ENCODE data around the gene RSPO4.

Gene RSPO4

DNA sequence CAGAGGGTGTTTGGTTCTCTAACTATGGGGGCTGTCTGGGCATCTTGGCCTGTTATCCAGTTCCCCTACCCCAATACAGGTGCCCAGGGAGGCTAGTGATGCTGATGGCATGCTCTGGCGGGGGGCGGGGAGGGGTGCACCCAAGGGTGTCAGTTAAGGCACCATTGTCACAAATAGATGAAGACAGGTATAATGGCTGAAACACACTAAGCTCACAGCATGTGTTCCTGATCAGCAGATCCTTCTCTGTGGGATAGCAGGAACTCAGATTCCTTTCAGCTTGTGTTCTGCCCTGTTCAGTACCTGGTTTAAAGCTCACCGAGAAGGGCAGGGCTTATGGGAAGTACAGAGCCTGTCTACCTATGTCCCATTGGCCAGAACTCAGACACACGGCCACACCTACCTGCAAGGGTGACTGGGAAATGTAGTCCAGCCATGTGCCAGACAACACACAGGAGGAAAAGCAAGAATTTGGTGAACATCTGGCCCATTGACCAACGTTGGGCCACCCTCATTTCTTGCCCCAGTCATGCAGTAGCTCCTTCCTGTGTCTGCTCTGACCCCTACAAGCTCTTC lies 3.4 kb upstream of the RSPO4 start:
- no peak overlapping the region for H3K9ac ChIP-seq (ENCODE audit: low read depth in 1 of 2, low read length in 2 of 2)
- no peaks in the 10 kb centered on the region for H3K4me1 ChIP-seq (ENCODE audit: control insufficient read depth in 2 of 2, insufficient read depth in 2 of 2, low read length in 2 of 2)
- peaks cover 26 to 28% of the 10 kb centered on the region in 2 donors for H3K27me3 ChIP-seq (ENCODE audit: control insufficient read depth in 2 of 2, insufficient read depth in 2 of 2, low read length in 2 of 2)
- H3K9me3 ChIP-seq (ENCODE audit: control insufficient read depth in 2 of 2, low read length in 2 of 2): no peaks in the 10 kb centered on the region
- H3K27ac ChIP-seq (ENCODE audit: low read depth in 2 of 2, low read length in 2 of 2): no peak overlapping the region
- no peak overlapping the region for H3K4me3 ChIP-seq (ENCODE audit: low read length in 2 of 2)
- H3K36me3 ChIP-seq (ENCODE audit: control insufficient read depth in 2 of 2, insufficient read depth in 2 of 2, low read length in 2 of 2): no peaks in the 10 kb centered on the region

- no peaks in the 10 kb centered on the region for H3K9me3 ChIP-seq (ENCODE audit: control insufficient read depth in 2 of 2, low read length in 2 of 2)
- no peaks in the 10 kb centered on the region for H3K4me1 ChIP-seq (ENCODE audit: control insufficient read depth in 2 of 2, insufficient read depth in 2 of 2, low read length in 2 of 2)
- no peak overlapping the region for H3K4me3 ChIP-seq (ENCODE audit: low read length in 2 of 2)
- H3K27ac ChIP-seq (ENCODE audit: low read depth in 2 of 2, low read length in 2 of 2): no peak overlapping the region
- no peaks in the 10 kb centered on the region for H3K36me3 ChIP-seq (ENCODE audit: control insufficient read depth in 2 of 2, insufficient read depth in 2 of 2, low read length in 2 of 2)
- peaks cover 24 to 28% of the 10 kb centered on the region in 2 donors for H3K27me3 ChIP-seq (ENCODE audit: control insufficient read depth in 2 of 2, insufficient read depth in 2 of 2, low read length in 2 of 2)
- no peak overlapping the region for H3K9ac ChIP-seq (ENCODE audit: low read depth in 1 of 2, low read length in 2 of 2)
Observed at GRCh38 chr20:1003920-1004697, 2.0 kb upstream of the RSPO4 start.

DNA sequence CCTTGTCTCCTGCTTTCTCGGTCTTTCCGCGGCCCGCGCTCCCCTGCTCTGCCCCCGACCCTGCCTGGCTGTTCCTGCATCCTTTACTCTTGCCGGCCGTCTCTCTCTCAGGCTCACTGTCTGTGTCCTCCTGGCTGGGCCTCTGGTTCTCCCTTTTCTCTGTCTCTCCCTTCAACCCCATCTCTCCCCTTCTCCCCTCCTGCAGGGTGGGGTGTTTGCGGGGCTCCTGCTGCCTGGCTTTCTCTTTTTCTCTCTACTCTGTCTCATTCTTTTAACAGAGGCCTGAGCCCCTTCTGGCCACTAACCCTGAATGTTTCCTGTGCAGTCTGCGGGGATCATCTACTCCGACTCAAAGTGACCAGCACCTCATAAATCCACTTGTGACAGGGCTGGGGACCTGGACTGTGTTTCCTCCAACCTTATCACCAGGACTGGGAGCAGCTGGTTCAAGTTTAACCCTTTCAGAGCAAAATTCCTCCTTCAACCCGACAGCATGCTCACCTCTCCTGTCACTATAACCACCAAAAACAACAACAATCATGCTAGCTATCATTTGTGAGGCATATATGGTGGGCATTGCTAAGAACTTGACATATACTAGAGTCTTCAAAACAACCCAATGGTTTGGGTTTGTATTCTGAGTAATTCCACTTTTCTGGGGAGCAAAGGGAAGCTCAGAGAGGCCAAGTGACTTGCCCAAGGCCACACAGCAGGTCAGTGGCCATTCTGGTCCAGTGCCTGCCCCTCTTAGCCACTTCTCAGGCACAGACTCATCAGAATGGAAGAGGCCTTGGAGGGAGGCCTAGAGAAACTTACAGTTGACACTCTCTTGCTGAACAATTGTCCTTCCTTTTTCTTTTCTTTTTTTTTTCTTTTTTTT lies 811 bp upstream of the RSPO4 start:
- Histone ChIP-seq H3K27me3 (ENCODE audit: control insufficient read depth in 2 of 2, insufficient read depth in 2 of 2, low read length in 2 of 2) (peaks cover 26 to 28% of the 10 kb centered on the region in 2 donors), H3K9ac (ENCODE audit: low read depth in 1 of 2, low read length in 2 of 2) (no peak overlapping the region), H3K27ac (ENCODE audit: low read depth in 2 of 2, low read length in 2 of 2) (no peak overlapping the region), H3K4me3 (ENCODE audit: low read length in 2 of 2) (no peak overlapping the region), H3K9me3 (ENCODE audit: control insufficient read depth in 2 of 2, low read length in 2 of 2) (no peaks in the 10 kb centered on the region), H3K4me1 (ENCODE audit: control insufficient read depth in 2 of 2, insufficient read depth in 2 of 2, low read length in 2 of 2) (no peaks in the 10 kb centered on the region), H3K36me3 (ENCODE audit: control insufficient read depth in 2 of 2, insufficient read depth in 2 of 2, low read length in 2 of 2) (no peaks in the 10 kb centered on the region)

GRCh38 chr20:1001116-1001515 lies 995 bp downstream of the RSPO4 start:
- Histone ChIP-seq H3K36me3 (ENCODE audit: control insufficient read depth in 2 of 2, insufficient read depth in 2 of 2, low read length in 2 of 2) (no peaks in the 10 kb centered on the region), H3K9ac (ENCODE audit: low read depth in 1 of 2, low read length in 2 of 2) (no peak overlapping the region), H3K27me3 (ENCODE audit: control insufficient read depth in 2 of 2, insufficient read depth in 2 of 2, low read length in 2 of 2) (peaks cover 26 to 28% of the 10 kb centered on the region in 2 donors), H3K27ac (ENCODE audit: low read depth in 2 of 2, low read length in 2 of 2) (no peak overlapping the region), H3K9me3 (ENCODE audit: control insufficient read depth in 2 of 2, low read length in 2 of 2) (no peaks in the 10 kb centered on the region), H3K4me3 (ENCODE audit: low read length in 2 of 2) (no peak overlapping the region), H3K4me1 (ENCODE audit: control insufficient read depth in 2 of 2, insufficient read depth in 2 of 2, low read length in 2 of 2) (no peaks in the 10 kb centered on the region)

- H3K36me3 ChIP-seq (ENCODE audit: control insufficient read depth in 2 of 2, insufficient read depth in 2 of 2, low read length in 2 of 2): no peaks in the 10 kb centered on the region
- H3K27me3 ChIP-seq (ENCODE audit: control insufficient read depth in 2 of 2, insufficient read depth in 2 of 2, low read length in 2 of 2): peaks cover 23 to 25% of the 10 kb centered on the region in 2 donors
- H3K9me3 ChIP-seq (ENCODE audit: control insufficient read depth in 2 of 2, low read length in 2 of 2): no peaks in the 10 kb centered on the region
- H3K4me3 ChIP-seq (ENCODE audit: low read length in 2 of 2): no peak overlapping the region
- H3K9ac ChIP-seq (ENCODE audit: low read depth in 1 of 2, low read length in 2 of 2): no peak overlapping the region
- no peak overlapping the region for H3K27ac ChIP-seq (ENCODE audit: low read depth in 2 of 2, low read length in 2 of 2)
- H3K4me1 ChIP-seq (ENCODE audit: control insufficient read depth in 2 of 2, insufficient read depth in 2 of 2, low read length in 2 of 2): no peaks in the 10 kb centered on the region
Observed at GRCh38 chr20:998231-998830, 3.8 kb downstream of the RSPO4 start.

GRCh38 chr20:997486-997885 lies 4.6 kb downstream of the RSPO4 start:
- Histone ChIP-seq H3K9me3 (ENCODE audit: control insufficient read depth in 2 of 2, low read length in 2 of 2) (no peaks in the 10 kb centered on the region), H3K27me3 (ENCODE audit: control insufficient read depth in 2 of 2, insufficient read depth in 2 of 2, low read length in 2 of 2) (peaks cover 15 to 17% of the 10 kb centered on the region in 2 donors), H3K4me3 (ENCODE audit: low read length in 2 of 2) (no peak overlapping the region), H3K9ac (ENCODE audit: low read depth in 1 of 2, low read length in 2 of 2) (no peak overlapping the region), H3K27ac (ENCODE audit: low read depth in 2 of 2, low read length in 2 of 2) (no peak overlapping the region), H3K36me3 (ENCODE audit: control insufficient read depth in 2 of 2, insufficient read depth in 2 of 2, low read length in 2 of 2) (no peaks in the 10 kb centered on the region), H3K4me1 (ENCODE audit: control insufficient read depth in 2 of 2, insufficient read depth in 2 of 2, low read length in 2 of 2) (no peaks in the 10 kb centered on the region)

DNA sequence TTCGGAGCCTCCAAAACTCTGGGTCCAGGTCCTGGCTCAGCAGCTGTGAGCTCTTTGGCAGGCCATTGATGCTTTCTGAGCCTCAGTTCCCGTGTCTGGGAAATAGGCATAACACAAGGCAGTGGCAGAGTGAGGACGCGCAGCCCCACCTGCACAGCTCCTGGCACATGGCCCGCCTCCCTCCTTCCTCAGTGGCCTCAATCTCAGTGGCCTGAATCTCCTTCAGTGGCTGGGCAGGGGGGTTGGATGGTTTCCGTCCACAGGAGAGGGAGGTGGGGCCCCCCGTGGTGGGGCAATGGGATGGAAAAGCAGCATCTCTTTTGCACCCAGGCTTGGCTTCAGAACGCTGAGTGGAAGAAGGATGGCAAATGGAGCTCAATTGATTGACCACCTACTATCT lies 5.1 kb downstream of the RSPO4 start:
- H3K4me1 ChIP-seq (ENCODE audit: control insufficient read depth in 2 of 2, insufficient read depth in 2 of 2, low read length in 2 of 2): no peaks in the 10 kb centered on the region
- no peak overlapping the region for H3K27ac ChIP-seq (ENCODE audit: low read depth in 2 of 2, low read length in 2 of 2)
- H3K9ac ChIP-seq (ENCODE audit: low read depth in 1 of 2, low read length in 2 of 2): no peak overlapping the region
- H3K9me3 ChIP-seq (ENCODE audit: control insufficient read depth in 2 of 2, low read length in 2 of 2): no peaks in the 10 kb centered on the region
- peaks cover 13 to 15% of the 10 kb centered on the region in 2 donors for H3K27me3 ChIP-seq (ENCODE audit: control insufficient read depth in 2 of 2, insufficient read depth in 2 of 2, low read length in 2 of 2)
- no peak overlapping the region for H3K4me3 ChIP-seq (ENCODE audit: low read length in 2 of 2)
- H3K36me3 ChIP-seq (ENCODE audit: control insufficient read depth in 2 of 2, insufficient read depth in 2 of 2, low read length in 2 of 2): no peaks in the 10 kb centered on the region

GRCh38 chr20:995170-995569 lies 6.9 kb downstream of the RSPO4 start:
- no peaks in the 10 kb centered on the region for H3K9me3 ChIP-seq (ENCODE audit: control insufficient read depth in 2 of 2, low read length in 2 of 2)
- no peak overlapping the region for H3K27ac ChIP-seq (ENCODE audit: low read depth in 2 of 2, low read length in 2 of 2)
- no peaks in the 10 kb centered on the region for H3K4me1 ChIP-seq (ENCODE audit: control insufficient read depth in 2 of 2, insufficient read depth in 2 of 2, low read length in 2 of 2)
- H3K27me3 ChIP-seq (ENCODE audit: control insufficient read depth in 2 of 2, insufficient read depth in 2 of 2, low read length in 2 of 2): peaks cover 0 to 4% of the 10 kb centered on the region in 2 donors
- no peak overlapping the region for H3K4me3 ChIP-seq (ENCODE audit: low read length in 2 of 2)
- H3K36me3 ChIP-seq (ENCODE audit: control insufficient read depth in 2 of 2, insufficient read depth in 2 of 2, low read length in 2 of 2): no peaks in the 10 kb centered on the region
- no peak overlapping the region for H3K9ac ChIP-seq (ENCODE audit: low read depth in 1 of 2, low read length in 2 of 2)

DNA sequence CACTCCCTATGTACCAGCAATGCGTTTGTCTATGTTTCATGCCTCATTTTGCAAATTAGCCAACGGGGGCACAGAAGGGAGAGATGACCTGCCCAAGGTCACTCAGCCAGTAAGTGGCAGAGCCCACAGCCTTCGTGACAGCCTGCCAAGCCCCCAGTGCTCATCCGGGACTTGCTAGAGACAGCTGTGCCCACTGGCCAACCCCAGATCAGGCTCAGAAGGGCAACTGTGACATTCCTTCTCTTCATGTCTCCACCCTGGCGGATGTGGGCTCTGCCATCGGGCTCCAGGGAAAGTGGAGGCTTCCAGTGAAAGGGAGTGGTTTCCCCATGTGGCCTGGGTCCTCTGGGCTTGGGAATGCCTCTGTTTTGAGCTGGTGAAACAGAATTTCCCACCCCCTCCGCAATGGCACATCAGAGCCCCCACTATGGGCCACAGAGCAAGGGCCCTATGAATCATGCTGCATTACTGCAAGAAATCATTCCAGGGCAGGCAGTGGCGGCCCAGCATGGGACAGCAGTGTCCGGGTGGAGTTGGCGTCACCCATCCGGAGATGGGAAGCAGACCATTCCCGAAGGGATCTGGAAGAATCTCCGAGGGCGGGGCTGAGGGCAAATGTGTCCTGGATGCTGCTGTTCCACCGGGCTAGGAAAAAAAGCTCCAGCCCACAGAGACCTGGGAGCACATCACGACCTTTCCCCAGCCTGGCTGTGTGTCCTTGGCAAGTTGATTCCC lies 9.1 kb downstream of the RSPO4 start:
- Histone ChIP-seq H3K9ac (ENCODE audit: low read depth in 1 of 2, low read length in 2 of 2) (no peak overlapping the region), H3K4me3 (ENCODE audit: low read length in 2 of 2) (no peak overlapping the region), H3K27ac (ENCODE audit: low read depth in 2 of 2, low read length in 2 of 2) (no peak overlapping the region), H3K36me3 (ENCODE audit: control insufficient read depth in 2 of 2, insufficient read depth in 2 of 2, low read length in 2 of 2) (no peaks in the 10 kb centered on the region), H3K4me1 (ENCODE audit: control insufficient read depth in 2 of 2, insufficient read depth in 2 of 2, low read length in 2 of 2) (no peaks in the 10 kb centered on the region), H3K9me3 (ENCODE audit: control insufficient read depth in 2 of 2, low read length in 2 of 2) (no peaks in the 10 kb centered on the region), H3K27me3 (ENCODE audit: control insufficient read depth in 2 of 2, insufficient read depth in 2 of 2, low read length in 2 of 2) (peaks cover 0 to 5% of the 10 kb centered on the region in 2 donors)
